ENCODE results near the gene ECI2.

DNA sequence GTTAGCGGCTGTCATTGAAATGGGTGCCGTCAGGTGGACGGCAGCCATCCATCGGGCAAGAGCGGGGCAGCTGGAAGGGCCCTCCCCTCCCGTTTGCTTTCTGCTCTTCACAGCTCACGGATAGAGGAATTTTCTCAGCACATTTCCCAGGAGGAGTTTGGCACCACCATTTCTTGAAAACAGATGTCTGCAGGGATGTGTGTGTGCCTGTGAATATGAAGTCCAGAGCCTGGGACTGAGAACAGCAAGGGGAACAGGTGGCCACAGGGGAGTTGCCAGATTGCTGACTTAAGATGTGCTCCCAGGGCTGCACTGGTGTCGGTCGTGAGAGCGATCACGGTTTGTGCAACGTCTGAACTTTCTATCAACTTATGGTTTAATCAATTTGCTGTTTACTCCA, 22.1 kb upstream of the ECI2 start:
- no peak for TF ChIP-seq CTCF (IDR thresholded peaks at IDR 0.05)
- no peak for TF ChIP-seq POLR2A (IDR thresholded peaks at IDR 0.05)
